Vagina (tissue), 2 donors: ENCODE results near the gene ERG. TPM values are rescaled to one million over a fixed set of nuclear protein-coding genes. Genes with fewer than 3 reads are reported as not detected.

Experiments used
- DNase-seq, 2 donors: peaks; one replicate each; pipeline ENCODE4 v3.0.0-alpha.2; 2017; ENCODE audit errors: extremely low spot score in 2 of 2
- H3K27ac ChIP-seq: fragments of 200-600 bp; sonication (generic); one replicate; pipeline ENCODE4 v1.5.1; 2019
- H3K27me3 ChIP-seq: fragments of 200-600 bp; sonication (generic); one replicate; pipeline ENCODE4 v1.5.1; 2019
- H3K36me3 ChIP-seq, 2 donors: fragments of 200-600 bp; sonication (generic); one replicate each; pipeline ENCODE4 v1.5.1; 2017 to 2019
- H3K4me1 ChIP-seq: fragments of 200-600 bp; sonication (generic); one replicate; pipeline ENCODE4 v1.5.1; 2019
- H3K4me3 ChIP-seq, 2 donors: fragments of 200-600 bp; sonication (generic); 1 replicate in 1 of 2; 2 replicates in 1 of 2; pipeline ENCODE4 v1.5.1; 2016 to 2019
- H3K9me3 ChIP-seq: fragments of 200-600 bp; sonication (generic); one replicate; pipeline ENCODE4 v1.5.1; 2019
- POLR2A ChIP-seq, 2 donors: fragments of 450-650 bp; IDR thresholded peaks; one replicate each; pipeline ENCODE4 v1.6.1; 2017; ENCODE audit warnings: antibody characterized with exemption in 2 of 2, mild to moderate bottlenecking in 2 of 2, moderate library complexity in 2 of 2
- POLR2AphosphoS5 ChIP-seq, 2 donors: sonication (generic); formaldehyde crosslinking; IDR thresholded peaks; one replicate each; pipeline ENCODE4 v1.9.0; 2017; ENCODE audit warnings: antibody characterized with exemption in 2 of 2, mild to moderate bottlenecking in 2 of 2, low read depth in 1 of 2; ENCODE audit not compliant: insufficient read depth in 1 of 2
- intact Hi-C: fragments of 100-400 bp; cut with DNase I; formaldehyde crosslinking; loops from one replicate; pipeline ENCODE4 v1.15.1; 2023
- total RNA-seq: library from RNA; depleted of rRNA; stranded (reverse); fragments of >200 nt; gene quantifications from one replicate; pipeline ENCODE4 v1.2.3, GENCODE V29; 2016
- TF ChIP-seq, protein P1 (sequence below), 3 experiments: fragments of 450-650 bp in 2 of 3; fragments of 200-600 bp in 1 of 3; sonication (generic) in 1 of 3; IDR thresholded peaks; one replicate each; pipeline ENCODE4 v1.5.1; 2017 to 2019; ENCODE audit warnings: antibody characterized with exemption in 3 of 3, mild to moderate bottlenecking in 2 of 3, moderate library complexity in 2 of 3

Gene ERG
- total RNA-seq, 1 donor from 2014 or later = 20.9 TPM

DNA sequence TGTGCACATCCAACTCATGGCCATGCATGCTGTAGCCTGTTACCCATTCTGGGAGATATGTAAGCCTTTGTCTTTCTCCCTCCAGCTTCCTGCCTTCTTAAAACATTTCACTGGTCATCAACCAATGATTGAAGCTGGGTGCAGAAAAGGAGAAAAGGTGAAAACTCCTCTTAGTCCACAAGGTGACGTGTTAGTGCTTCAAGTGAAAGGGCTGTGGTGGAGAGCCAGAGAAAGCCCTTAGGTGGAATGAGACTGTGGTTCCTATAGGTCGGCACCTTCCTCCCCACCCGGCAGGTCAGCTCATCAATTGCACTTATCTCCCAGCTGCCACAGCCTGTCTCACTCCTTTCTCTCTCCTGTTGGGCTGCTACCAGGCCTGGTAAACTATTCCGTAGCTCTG is 30.4 kb downstream of the ERG start:
- Histone ChIP-seq H3K36me3 (no peaks in the 10 kb centered on the region), H3K9me3 (no peaks in the 10 kb centered on the region), H3K27ac (no peak overlapping the region), H3K4me1 (no peaks in the 10 kb centered on the region), H3K27me3 (no peaks in the 10 kb centered on the region), H3K4me3 (no peak overlapping the region)
- intact Hi-C loops = no loop called here
- TF ChIP-seq, protein P1, sequence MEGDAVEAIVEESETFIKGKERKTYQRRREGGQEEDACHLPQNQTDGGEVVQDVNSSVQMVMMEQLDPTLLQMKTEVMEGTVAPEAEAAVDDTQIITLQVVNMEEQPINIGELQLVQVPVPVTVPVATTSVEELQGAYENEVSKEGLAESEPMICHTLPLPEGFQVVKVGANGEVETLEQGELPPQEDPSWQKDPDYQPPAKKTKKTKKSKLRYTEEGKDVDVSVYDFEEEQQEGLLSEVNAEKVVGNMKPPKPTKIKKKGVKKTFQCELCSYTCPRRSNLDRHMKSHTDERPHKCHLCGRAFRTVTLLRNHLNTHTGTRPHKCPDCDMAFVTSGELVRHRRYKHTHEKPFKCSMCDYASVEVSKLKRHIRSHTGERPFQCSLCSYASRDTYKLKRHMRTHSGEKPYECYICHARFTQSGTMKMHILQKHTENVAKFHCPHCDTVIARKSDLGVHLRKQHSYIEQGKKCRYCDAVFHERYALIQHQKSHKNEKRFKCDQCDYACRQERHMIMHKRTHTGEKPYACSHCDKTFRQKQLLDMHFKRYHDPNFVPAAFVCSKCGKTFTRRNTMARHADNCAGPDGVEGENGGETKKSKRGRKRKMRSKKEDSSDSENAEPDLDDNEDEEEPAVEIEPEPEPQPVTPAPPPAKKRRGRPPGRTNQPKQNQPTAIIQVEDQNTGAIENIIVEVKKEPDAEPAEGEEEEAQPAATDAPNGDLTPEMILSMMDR (IDR thresholded peaks at IDR 0.05) = no peak
- no peak for TF ChIP-seq POLR2A (IDR thresholded peaks at IDR 0.05)
- no peak for TF ChIP-seq POLR2AphosphoS5 (IDR thresholded peaks at IDR 0.05; ENCODE audit: insufficient read depth in 1 of 2, low read depth in 1 of 2)
- DNase-seq = no peak

DNA sequence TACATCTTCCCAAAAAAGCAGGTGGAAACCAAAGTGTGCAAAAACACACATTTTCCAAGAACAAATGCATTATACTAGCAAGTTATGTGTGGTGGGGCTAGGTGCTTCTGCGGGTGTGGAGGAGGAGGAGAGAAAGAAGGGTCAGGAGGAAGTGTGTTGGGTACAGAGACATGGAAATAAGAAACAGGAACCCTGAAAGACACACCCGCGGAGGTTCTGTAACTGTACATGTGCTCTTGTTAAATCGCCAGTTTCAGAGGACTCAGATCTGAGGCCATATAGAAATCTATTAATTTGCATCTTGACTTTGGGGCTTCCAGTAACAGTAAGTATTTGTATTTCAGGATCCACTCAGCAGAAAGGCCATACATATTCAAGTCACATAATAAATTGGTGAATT is 30.9 kb downstream of the ERG start:
- Histone ChIP-seq H3K4me3 (no peak overlapping the region), H3K36me3 (no peaks in the 10 kb centered on the region), H3K9me3 (no peaks in the 10 kb centered on the region), H3K27me3 (no peaks in the 10 kb centered on the region), H3K4me1 (no peaks in the 10 kb centered on the region), H3K27ac (no peak overlapping the region)
- intact Hi-C loops = no loop called here
- TF ChIP-seq POLR2AphosphoS5 (IDR thresholded peaks at IDR 0.05; ENCODE audit: insufficient read depth in 1 of 2, low read depth in 1 of 2) = no peak
- TF ChIP-seq, protein P1 (IDR thresholded peaks at IDR 0.05) = no peak
- TF ChIP-seq POLR2A (IDR thresholded peaks at IDR 0.05) = no peak
- no peak for DNase-seq

DNA sequence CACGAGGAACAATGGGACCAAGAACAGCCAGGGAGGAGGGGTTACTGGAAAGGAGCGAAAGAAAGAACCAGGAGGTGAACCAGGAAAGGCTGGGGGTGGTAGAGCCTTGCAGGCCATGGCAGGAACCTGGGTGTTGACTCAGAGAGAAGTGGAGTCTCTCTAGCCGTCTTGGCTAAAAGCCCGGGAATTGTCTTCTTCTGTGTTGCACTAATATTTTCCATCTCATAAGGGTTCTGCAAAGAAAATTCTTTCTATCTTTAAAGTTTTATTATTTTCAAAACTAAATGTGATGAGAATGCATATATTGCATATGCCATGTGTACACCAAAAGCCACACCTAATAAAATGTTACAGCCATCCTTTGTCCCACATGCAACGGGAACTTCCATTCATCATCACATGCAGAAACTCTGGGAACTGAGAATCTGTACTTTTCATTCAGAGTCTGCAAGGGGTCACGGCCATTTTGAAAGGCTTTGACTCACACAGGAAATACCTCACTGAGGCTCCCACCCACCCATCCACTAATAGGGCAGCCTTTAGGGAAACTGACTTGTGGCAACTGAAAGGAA is 38.0 kb downstream of the ERG start:
- intact Hi-C loops = no loop called here
- TF ChIP-seq, protein P1 (IDR thresholded peaks at IDR 0.05) = no peak
- no peak for TF ChIP-seq POLR2A (IDR thresholded peaks at IDR 0.05)
- no peak for TF ChIP-seq POLR2AphosphoS5 (IDR thresholded peaks at IDR 0.05; ENCODE audit: insufficient read depth in 1 of 2, low read depth in 1 of 2)
- peaks cover 13% of the 10 kb centered on the region for H3K4me1 ChIP-seq
- no peak overlapping the region for H3K27ac ChIP-seq
- H3K4me3 ChIP-seq = no peak overlapping the region
- no peaks in the 10 kb centered on the region for H3K27me3 ChIP-seq
- no peak for DNase-seq
- H3K36me3 ChIP-seq = no peaks in the 10 kb centered on the region
- H3K9me3 ChIP-seq = no peaks in the 10 kb centered on the region

DNA sequence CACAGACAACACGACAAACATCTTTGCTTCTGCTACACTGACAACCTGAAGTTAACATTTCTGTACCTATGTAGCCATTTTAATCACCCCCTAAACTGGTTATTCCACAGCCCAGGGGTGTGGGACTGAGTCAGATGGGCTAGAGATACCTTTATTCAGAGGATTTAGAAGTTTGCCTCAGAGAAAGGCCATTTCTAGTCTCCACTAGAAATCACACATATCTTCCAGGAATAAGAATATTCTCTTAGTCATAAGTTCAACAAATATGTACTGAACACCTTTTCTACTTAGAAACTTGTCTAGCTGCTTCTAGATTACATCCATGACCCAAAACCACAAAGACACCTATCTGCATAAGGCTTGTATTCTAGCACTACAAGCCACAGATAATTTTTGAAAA is 38.8 kb downstream of the ERG start:
- no peak overlapping the region for H3K27ac ChIP-seq
- intact Hi-C loops = no loop called here

DNA sequence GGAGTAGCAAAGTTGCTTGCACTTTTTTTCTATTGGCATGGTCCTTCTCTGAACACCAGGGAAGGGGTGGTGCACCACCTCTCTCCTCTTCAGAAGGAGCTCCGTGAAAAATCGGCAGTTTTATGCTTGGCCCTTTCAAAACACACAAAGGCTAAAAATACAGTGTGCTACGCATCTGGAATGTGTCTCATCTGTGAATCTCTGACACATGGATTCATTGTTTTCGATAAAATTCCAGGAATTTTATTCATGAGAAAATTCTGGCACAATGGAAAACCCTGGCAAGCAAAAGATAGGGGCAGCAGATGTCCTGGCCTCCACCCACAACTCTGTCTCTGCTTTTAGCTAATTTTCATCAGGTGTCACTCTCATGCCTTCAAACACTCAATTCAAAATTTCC is 42.9 kb downstream of the ERG start:
- TF ChIP-seq POLR2A (IDR thresholded peaks at IDR 0.05) (no peak), POLR2AphosphoS5 (IDR thresholded peaks at IDR 0.05; ENCODE audit: insufficient read depth in 1 of 2, low read depth in 1 of 2) (no peak)
- TF ChIP-seq, protein P1 (IDR thresholded peaks at IDR 0.05) = no peak
- no peak overlapping the region for H3K4me3 ChIP-seq
- intact Hi-C loops = no loop called here
- H3K9me3 ChIP-seq = no peaks in the 10 kb centered on the region
- no peaks in the 10 kb centered on the region for H3K27me3 ChIP-seq
- no peak for DNase-seq
- no peaks in the 10 kb centered on the region for H3K36me3 ChIP-seq
- H3K4me1 ChIP-seq = peaks cover 7% of the 10 kb centered on the region
- no peak overlapping the region for H3K27ac ChIP-seq

More for the DNA sequence above, 38.8 kb downstream of the ERG start:
- TF ChIP-seq, protein P1 (IDR thresholded peaks at IDR 0.05) = no peak
- TF ChIP-seq POLR2AphosphoS5 (IDR thresholded peaks at IDR 0.05; ENCODE audit: insufficient read depth in 1 of 2, low read depth in 1 of 2) (no peak), POLR2A (IDR thresholded peaks at IDR 0.05) (no peak)
- no peak for DNase-seq
- no peaks in the 10 kb centered on the region for H3K27me3 ChIP-seq
- H3K4me1 ChIP-seq = peaks cover 13% of the 10 kb centered on the region
- no peak overlapping the region for H3K4me3 ChIP-seq
- H3K9me3 ChIP-seq = no peaks in the 10 kb centered on the region
- H3K36me3 ChIP-seq = no peaks in the 10 kb centered on the region
